K562 (cell line): Measurements from ENCODE around the gene MRPS15. TPM values are rescaled to one million over a fixed set of nuclear protein-coding genes. Genes with fewer than 3 reads are reported as not detected.
A peak's percentile ranks its signal among the peaks of the same experiment; 100 is the strongest.

ENCODE experiments used
- CXXC5 ChIP-seq: fragments of 250-450 bp; sonication (Bioruptor Pico); IDR thresholded peaks from 2 replicates; pipeline ENCODE4 v1.8.0; 2022; ENCODE audit warnings: inconsistent platforms, mild to moderate bottlenecking, moderate library complexity
- GABPB2 ChIP-seq: fragments of 250-450 bp; sonication (Bioruptor Pico); conservative IDR thresholded peaks from 2 replicates; pipeline ENCODE4 v1.5.1; 2021; ENCODE audit warnings: mild to moderate bottlenecking
- GTF3C2 ChIP-seq: IDR thresholded peaks from 3 replicates; pipeline ENCODE4 v1.6.1; 2011; ENCODE audit warnings: borderline replicate concordance, mild to moderate bottlenecking, moderate library complexity; ENCODE audit not compliant: insufficient read length; ENCODE audit errors: extremely low read depth
- HES1 ChIP-seq: fragments of 450-650 bp; IDR thresholded peaks from 2 replicates; pipeline ENCODE4 v1.6.1; 2016; ENCODE audit warnings: low read depth, mild to moderate bottlenecking, moderate library complexity
- IRF2 ChIP-seq: sonication (generic); formaldehyde crosslinking; IDR thresholded peaks from 2 replicates; pipeline ENCODE4 v1.8.1; 2022; ENCODE audit warnings: mild to moderate bottlenecking, missing genetic modification reagents
- MAFK ChIP-seq: IDR thresholded peaks from 2 replicates; pipeline ENCODE4 v1.6.1; 2011; ENCODE audit warnings: low read length, improper control_type of control experiment
- MAZ ChIP-seq, 2 experiments: fragments of 450-650 bp in 1 of 2; sonication (generic) in 1 of 2; formaldehyde crosslinking; IDR thresholded peaks in 1 of 2; conservative IDR thresholded peaks in 1 of 2; 2 replicates each; pipeline versions ENCODE4 v1.4.0 to v1.5.0; 2020; ENCODE audit warnings: mild to moderate bottlenecking in 1 of 2, missing genetic modification reagents in 1 of 2
- NCOR1 ChIP-seq: fragments of 450-650 bp; IDR thresholded peaks from 2 replicates; pipeline ENCODE4 v1.6.1; 2016; ENCODE audit warnings: mild to moderate bottlenecking, moderate library complexity
- PHB ChIP-seq: fragments of 250-450 bp; sonication (Bioruptor Pico); IDR thresholded peaks from 2 replicates; pipeline ENCODE4 v1.5.0; 2021
- RB1 ChIP-seq: fragments of 450-650 bp; IDR thresholded peaks from 2 replicates; pipeline ENCODE4 v1.6.1; 2017; ENCODE audit warnings: low read depth, mild to moderate bottlenecking
- SNIP1 ChIP-seq: fragments of 450-650 bp; IDR thresholded peaks from 2 replicates; pipeline ENCODE4 v1.7.1; 2017; ENCODE audit warnings: low read depth, mild to moderate bottlenecking
- SRF ChIP-seq, 2 experiments: fragments of 250-450, 450-650 bp in 1 of 2; sonication (Bioruptor Pico) in 1 of 2; sonication (generic) in 1 of 2; formaldehyde crosslinking; IDR thresholded peaks; 2 replicates each; pipeline versions ENCODE4 v1.5.0 to v1.5.1; 2020 to 2022; ENCODE audit warnings: mild to moderate bottlenecking in 1 of 2, missing genetic modification reagents in 1 of 2
- ZBTB17 ChIP-seq: fragments of 450-650 bp; formaldehyde crosslinking; IDR thresholded peaks from 2 replicates; pipeline ENCODE4 v1.4.0; 2020; ENCODE audit warnings: mild to moderate bottlenecking
- ZBTB33 ChIP-seq: sonication (generic); formaldehyde crosslinking; IDR thresholded peaks from 2 replicates; pipeline ENCODE4 v1.8.1; 2023; ENCODE audit warnings: mild to moderate bottlenecking, missing genetic modification reagents
- ZBTB7A ChIP-seq: IDR thresholded peaks from 2 replicates; pipeline ENCODE4 v1.6.1; 2011; ENCODE audit warnings: low read depth, mild to moderate bottlenecking, low read length, moderate library complexity, borderline replicate concordance; ENCODE audit not compliant: control insufficient read depth
- ZHX1 ChIP-seq: fragments of 150-350 bp; conservative IDR thresholded peaks from 2 replicates; pipeline ENCODE4 v1.6.1; 2014; ENCODE audit warnings: low read length
- ZNF24 ChIP-seq: fragments of 450-650 bp; IDR thresholded peaks from 2 replicates; pipeline ENCODE4 v1.6.1; 2016
- ZNF282 ChIP-seq: sonication (generic); formaldehyde crosslinking; IDR thresholded peaks from 2 replicates; pipeline ENCODE4 v1.8.1; 2023; ENCODE audit warnings: missing genetic modification reagents
- polyA plus RNA-seq, 8 experiments: library from polyadenylated mRNA; depleted of rRNA in 4 of 8; stranded (reverse) in 5 of 8; unstranded in 3 of 8; fragments of >200 nt; fragmentation: Nextera tagmentation in 2 of 8; fragmentation: Illumina TruSeq in 1 of 8; extraction: Ambion mirVana in 2 of 8; extraction: Trizol in 1 of 8; gene quantifications; 2 replicates each; pipeline versions ENCODE4 v1.2.1 to v1.2.3, GENCODE V29; 2011 to 2014; ENCODE audit warnings: inconsistent platforms in 1 of 8, missing spikeins in 1 of 8
- total RNA-seq, 7 experiments: library from RNA; depleted of rRNA in 6 of 7; stranded (reverse); fragments of >200 nt in 6 of 7; fragmentation: Illumina TruSeq in 2 of 7; extraction: Trizol in 2 of 7; gene quantifications; 2 replicates each; pipeline versions ENCODE4 v1.2.1 to v1.2.3, GENCODE V29; 2011 to 2021; ENCODE audit warnings: low replicate concordance in 1 of 7
- TF ChIP-seq, protein P1 (sequence below), 2 experiments: IDR thresholded peaks; 2 replicates each; pipeline ENCODE4 v1.6.1; 2011; ENCODE audit warnings: borderline replicate concordance in 1 of 2, control low read depth in 1 of 2, low read depth in 1 of 2, low read length in 1 of 2, mild to moderate bottlenecking in 1 of 2, mixed read lengths in 1 of 2, moderate library complexity in 1 of 2; ENCODE audit not compliant: insufficient read depth in 1 of 2, insufficient read length in 1 of 2, poor library complexity in 1 of 2, severe bottlenecking in 1 of 2; ENCODE audit errors: extremely low read depth in 1 of 2

Gene MRPS15
- total and polyA plus RNA-seq, 9 of the 15 experiments (the other 6 are each of a cell fraction or from before 2014, with no cell fraction given) = 62.9 to 286 (median 149) TPM

- TF ChIP-seq ZHX1 (no peak), ZBTB17 (no peak), IRF2 (CRISPR knock-in tag) (no peak), ZBTB7A (no peak), PHB (no peak), ZBTB33 (CRISPR knock-in tag) (0 out of 2 replicates have a peak, but pooled peaks have one; percentile 17), MAZ (CRISPR knock-in tag; conservative IDR thresholded peaks at IDR 0.05 in 1 of 2, IDR thresholded peaks at IDR 0.05 in 1 of 2) (peak in 1 of 2 experiments; percentile 57; a peak in 1 of 4 replicates), GTF3C2 (no peak), HES1 (no peak), MAFK (no peak), GABPB2 (CRISPR knock-in tag) (no peak), RB1 (peak; percentile 86), NCOR1 (no peak), ZNF24 (peak; percentile 80), SNIP1 (no peak), SRF (CRISPR knock-in tag; IDR thresholded peaks at IDR 0.05) (no peak; a peak in 1 of 4 replicates), ZNF282 (CRISPR knock-in tag) (no peak), CXXC5 (CRISPR knock-in tag) (no peak)
- TF ChIP-seq, protein P1, sequence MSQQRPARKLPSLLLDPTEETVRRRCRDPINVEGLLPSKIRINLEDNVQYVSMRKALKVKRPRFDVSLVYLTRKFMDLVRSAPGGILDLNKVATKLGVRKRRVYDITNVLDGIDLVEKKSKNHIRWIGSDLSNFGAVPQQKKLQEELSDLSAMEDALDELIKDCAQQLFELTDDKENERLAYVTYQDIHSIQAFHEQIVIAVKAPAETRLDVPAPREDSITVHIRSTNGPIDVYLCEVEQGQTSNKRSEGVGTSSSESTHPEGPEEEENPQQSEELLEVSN (IDR thresholded peaks at IDR 0.05; ENCODE audit: borderline replicate concordance in 1 of 2, extremely low read depth in 1 of 2, insufficient read depth in 1 of 2, insufficient read length in 1 of 2, low read depth in 1 of 2, low read length in 1 of 2, poor library complexity in 1 of 2, severe bottlenecking in 1 of 2) = no peak
Measured at GRCh38 chr1:36420836-36421317, 43.3 kb downstream of the MRPS15 start (continued).
